Measurements from ENCODE around the gene UNC45A.
A peak's percentile ranks its signal among the peaks of the same experiment; 100 is the strongest.

UNC45A gene

DNA sequence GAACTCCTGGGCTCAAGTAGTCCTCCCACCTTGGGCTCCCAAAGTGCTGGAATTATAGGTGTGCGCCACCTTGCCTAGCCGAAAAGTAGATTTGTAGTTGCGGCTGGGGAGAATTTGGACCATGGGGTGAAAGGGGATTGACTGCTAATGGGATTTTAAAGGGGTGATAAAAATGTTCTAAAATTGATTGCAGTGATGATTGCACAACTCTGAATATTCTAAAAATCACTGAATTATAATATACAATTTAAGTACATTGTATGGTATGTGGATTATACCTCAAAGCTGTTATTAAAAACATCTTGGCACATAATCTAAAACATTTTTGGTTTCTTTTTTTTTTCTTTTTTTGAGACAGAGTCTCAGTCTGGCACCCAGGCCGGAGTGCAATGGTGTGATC, 55.4 kb downstream of the UNC45A start:
- CTCF ChIA-PET: interaction anchor here (0.7 to 0.9 kb wide), 2 partner anchors 42 to 88 kb away, joined by 3 read pairs; no protein-coding TSS in a partner anchor
- no peak overlapping the region for H3K27ac ChIP-seq (ENCODE audit: extremely low read depth, low read depth, low read length)
- H3K4me3 ChIP-seq (ENCODE audit: low read depth, low read length): no peak overlapping the region
- POLR2A ChIA-PET: no interaction called here
- no peaks in the 10 kb centered on the region for H3K9me3 ChIP-seq (ENCODE audit: control insufficient read depth, insufficient read depth, low read depth, low read length)
- no peak for TF ChIP-seq ZNF324 (tag by site-specific recombination; IDR thresholded peaks at IDR 0.05)
- peaks cover 33% of the 10 kb centered on the region for H3K4me1 ChIP-seq (ENCODE audit: control insufficient read depth, insufficient read depth, low read length)
- H3K36me3 ChIP-seq (ENCODE audit: control insufficient read depth in 2 of 2, insufficient read depth in 1 of 2, low read length in 2 of 2): peaks cover 7 to 31% of the 10 kb centered on the region in 2 experiments

DNA sequence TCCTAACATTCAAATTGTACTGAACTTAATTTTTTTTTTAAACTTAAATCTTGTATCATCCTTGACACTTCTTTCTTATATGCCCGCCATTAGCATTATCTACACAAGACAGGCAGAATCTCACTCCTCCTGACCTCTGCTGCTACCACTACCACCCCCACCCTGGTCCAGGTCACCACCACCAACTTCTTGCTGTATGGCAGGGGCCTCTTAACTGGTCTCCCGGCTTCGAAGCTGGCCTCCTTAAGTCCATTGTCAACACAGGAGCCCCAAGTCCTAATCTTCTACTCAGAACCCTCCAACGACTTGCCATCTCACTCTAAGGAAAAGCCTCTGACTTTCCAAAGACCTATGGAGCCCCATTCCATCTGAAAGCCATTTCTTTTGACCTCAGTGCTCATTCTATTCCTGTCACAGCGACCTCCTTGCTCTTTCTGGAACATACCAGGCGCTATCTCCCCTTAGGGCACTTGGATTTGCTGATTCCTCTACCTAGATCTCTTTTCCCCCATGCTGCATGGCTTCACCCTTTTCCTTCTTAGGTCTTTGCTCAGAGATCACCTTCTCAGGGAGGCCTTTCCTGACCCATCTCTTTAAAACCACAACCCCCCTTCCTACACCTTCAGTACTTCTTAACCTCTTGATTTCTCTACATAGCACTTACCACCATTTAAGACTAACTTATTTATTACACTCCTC, 56.7 kb downstream of the UNC45A start:
- POLR2A ChIA-PET: no interaction called here

DNA sequence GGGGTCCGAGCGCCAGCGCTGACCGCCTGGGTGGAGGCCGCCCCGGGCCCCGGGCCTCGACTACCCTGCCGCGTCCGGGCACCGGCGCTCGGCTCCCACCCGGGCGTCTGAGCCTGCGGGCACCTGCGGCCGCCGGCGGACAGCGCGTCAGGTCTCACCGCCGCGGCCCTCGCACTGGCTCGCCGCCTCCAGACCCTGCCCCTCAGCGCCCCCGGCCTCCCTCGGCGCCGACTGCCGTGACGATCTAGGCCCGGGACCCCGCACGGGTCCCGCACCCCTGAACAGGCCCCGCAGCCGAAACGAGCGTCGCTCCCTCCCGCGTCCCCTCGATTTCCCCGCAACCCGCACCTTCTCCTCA, 59.0 kb downstream of the UNC45A start:
- ChIA-PET POLR2A (interaction anchor here (0.5 to 1.7 kb wide), 19 partner anchors 8 to 91 kb away, joined by 3 to 14 read pairs (median 6); partner anchors contain the start of genes MAN2A2, RCCD1, UNC45A and VPS33B), CTCF (interaction anchor here (0.5 to 1.0 kb wide), 4 partner anchors 31 to 78 kb away, joined by 3 to 6 read pairs (median 4); partner anchors contain the start of gene UNC45A)

More for the DNA sequence above, 56.7 kb downstream of the UNC45A start:
- Histone ChIP-seq H3K4me1 (ENCODE audit: control insufficient read depth, insufficient read depth, low read length) (peaks cover 33% of the 10 kb centered on the region), H3K9me3 (ENCODE audit: control insufficient read depth, insufficient read depth, low read depth, low read length) (no peaks in the 10 kb centered on the region), H3K36me3 (ENCODE audit: control insufficient read depth in 2 of 2, insufficient read depth in 1 of 2, low read length in 2 of 2) (peaks cover 0 to 20% of the 10 kb centered on the region in 2 experiments; a peak in 1 of 3 replicates), H3K4me3 (ENCODE audit: low read depth, low read length) (peak overlapping the region; percentile 17), H3K27ac (ENCODE audit: extremely low read depth, low read depth, low read length) (peak overlapping the region; percentile 55)
- TF ChIP-seq PRDM1 (tag by site-specific recombination; IDR thresholded peaks at IDR 0.05): peak; percentile 52; the same call in 1 of the 2 replicates
- TF ChIP-seq, protein P1, sequence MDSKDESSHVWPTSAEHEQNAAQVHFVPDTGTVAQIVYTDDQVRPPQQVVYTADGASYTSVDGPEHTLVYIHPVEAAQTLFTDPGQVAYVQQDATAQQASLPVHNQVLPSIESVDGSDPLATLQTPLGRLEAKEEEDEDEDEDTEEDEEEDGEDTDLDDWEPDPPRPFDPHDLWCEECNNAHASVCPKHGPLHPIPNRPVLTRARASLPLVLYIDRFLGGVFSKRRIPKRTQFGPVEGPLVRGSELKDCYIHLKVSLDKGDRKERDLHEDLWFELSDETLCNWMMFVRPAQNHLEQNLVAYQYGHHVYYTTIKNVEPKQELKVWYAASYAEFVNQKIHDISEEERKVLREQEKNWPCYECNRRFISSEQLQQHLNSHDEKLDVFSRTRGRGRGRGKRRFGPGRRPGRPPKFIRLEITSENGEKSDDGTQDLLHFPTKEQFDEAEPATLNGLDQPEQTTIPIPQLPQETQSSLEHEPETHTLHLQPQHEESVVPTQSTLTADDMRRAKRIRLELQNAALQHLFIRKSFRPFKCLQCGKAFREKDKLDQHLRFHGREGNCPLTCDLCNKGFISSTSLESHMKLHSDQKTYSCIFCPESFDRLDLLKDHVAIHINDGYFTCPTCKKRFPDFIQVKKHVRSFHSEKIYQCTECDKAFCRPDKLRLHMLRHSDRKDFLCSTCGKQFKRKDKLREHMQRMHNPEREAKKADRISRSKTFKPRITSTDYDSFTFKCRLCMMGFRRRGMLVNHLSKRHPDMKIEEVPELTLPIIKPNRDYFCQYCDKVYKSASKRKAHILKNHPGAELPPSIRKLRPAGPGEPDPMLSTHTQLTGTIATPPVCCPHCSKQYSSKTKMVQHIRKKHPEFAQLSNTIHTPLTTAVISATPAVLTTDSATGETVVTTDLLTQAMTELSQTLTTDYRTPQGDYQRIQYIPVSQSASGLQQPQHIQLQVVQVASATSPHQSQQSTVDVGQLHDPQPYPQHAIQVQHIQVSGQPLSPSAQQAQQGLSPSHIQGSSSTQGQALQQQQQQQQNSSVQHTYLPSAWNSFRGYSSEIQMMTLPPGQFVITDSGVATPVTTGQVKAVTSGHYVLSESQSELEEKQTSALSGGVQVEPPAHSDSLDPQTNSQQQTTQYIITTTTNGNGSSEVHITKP (tag by site-specific recombination; IDR thresholded peaks at IDR 0.05): peak; percentile 90
- TF ChIP-seq, protein P2, sequence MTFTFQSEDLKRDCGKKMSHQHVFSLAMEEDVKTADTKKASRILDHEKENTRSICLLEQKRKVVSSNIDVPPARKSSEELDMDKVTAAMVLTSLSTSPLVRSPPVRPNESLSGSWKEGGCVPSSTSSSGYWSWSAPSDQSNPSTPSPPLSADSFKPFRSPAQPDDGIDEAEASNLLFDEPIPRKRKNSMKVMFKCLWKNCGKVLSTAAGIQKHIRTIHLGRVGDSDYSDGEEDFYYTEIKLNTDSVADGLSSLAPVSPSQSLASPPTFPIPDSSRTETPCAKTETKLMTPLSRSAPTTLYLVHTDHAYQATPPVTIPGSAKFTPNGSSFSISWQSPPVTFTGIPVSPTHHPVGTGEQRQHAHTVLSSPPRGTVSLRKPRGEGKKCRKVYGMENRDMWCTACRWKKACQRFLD (tag by site-specific recombination; IDR thresholded peaks at IDR 0.05): no peak
- CTCF ChIA-PET: no interaction called here

More for the DNA sequence above, 59.0 kb downstream of the UNC45A start:
- H3K27ac ChIP-seq (ENCODE audit: extremely low read depth, low read depth, low read length): peak overlapping the region; percentile 98
- H3K4me3 ChIP-seq (ENCODE audit: low read depth, low read length): peak overlapping the region; percentile 67
- TF ChIP-seq, protein P3, sequence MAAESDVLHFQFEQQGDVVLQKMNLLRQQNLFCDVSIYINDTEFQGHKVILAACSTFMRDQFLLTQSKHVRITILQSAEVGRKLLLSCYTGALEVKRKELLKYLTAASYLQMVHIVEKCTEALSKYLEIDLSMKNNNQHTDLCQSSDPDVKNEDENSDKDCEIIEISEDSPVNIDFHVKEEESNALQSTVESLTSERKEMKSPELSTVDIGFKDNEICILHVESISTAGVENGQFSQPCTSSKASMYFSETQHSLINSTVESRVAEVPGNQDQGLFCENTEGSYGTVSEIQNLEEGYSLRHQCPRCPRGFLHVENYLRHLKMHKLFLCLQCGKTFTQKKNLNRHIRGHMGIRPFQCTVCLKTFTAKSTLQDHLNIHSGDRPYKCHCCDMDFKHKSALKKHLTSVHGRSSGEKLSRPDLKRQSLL (tag by site-specific recombination; IDR thresholded peaks at IDR 0.05): no peak
- TF ChIP-seq, protein P4, sequence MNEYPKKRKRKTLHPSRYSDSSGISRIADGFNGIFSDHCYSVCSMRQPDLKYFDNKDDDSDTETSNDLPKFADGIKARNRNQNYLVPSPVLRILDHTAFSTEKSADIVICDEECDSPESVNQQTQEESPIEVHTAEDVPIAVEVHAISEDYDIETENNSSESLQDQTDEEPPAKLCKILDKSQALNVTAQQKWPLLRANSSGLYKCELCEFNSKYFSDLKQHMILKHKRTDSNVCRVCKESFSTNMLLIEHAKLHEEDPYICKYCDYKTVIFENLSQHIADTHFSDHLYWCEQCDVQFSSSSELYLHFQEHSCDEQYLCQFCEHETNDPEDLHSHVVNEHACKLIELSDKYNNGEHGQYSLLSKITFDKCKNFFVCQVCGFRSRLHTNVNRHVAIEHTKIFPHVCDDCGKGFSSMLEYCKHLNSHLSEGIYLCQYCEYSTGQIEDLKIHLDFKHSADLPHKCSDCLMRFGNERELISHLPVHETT (tag by site-specific recombination; IDR thresholded peaks at IDR 0.05): no peak
- 0 out of 2 replicates have a peak, but pooled peaks have one; percentile 9 for TF ChIP-seq IKZF3 (tag by site-specific recombination; IDR thresholded peaks at IDR 0.05)
- 0 out of 2 replicates have a peak, but pooled peaks have one; percentile 3 for TF ChIP-seq ZSCAN16 (tag by site-specific recombination; IDR thresholded peaks at IDR 0.05)
- TF ChIP-seq ZNF555 (tag by site-specific recombination; conservative IDR thresholded peaks at IDR 0.05): no peak
- no peak for TF ChIP-seq ZNF221 (tag by site-specific recombination; IDR thresholded peaks at IDR 0.05; ENCODE audit: borderline replicate concordance)
- TF ChIP-seq, protein P5, sequence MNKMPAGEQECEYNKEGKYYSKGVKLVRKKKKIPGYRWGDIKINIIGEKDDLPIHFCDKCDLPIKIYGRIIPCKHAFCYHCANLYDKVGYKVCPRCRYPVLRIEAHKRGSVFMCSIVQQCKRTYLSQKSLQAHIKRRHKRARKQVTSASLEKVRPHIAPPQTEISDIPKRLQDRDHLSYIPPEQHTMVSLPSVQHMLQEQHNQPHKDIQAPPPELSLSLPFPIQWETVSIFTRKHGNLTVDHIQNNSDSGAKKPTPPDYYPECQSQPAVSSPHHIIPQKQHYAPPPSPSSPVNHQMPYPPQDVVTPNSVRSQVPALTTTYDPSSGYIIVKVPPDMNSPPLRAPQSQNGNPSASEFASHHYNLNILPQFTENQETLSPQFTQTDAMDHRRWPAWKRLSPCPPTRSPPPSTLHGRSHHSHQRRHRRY (tag by site-specific recombination; IDR thresholded peaks at IDR 0.05): no peak
- no peak for TF ChIP-seq ZIC2 (tag by site-specific recombination; IDR thresholded peaks at IDR 0.05)
- TF ChIP-seq ZBTB1 (tag by site-specific recombination; IDR thresholded peaks at IDR 0.05): no peak
- peak; percentile 28; the same call in 1 of the 2 replicates for TF ChIP-seq ZNF677 (tag by site-specific recombination; IDR thresholded peaks at IDR 0.05)
- TF ChIP-seq ZNF585B (tag by site-specific recombination; IDR thresholded peaks at IDR 0.05): 0 out of 2 replicates have a peak, but pooled peaks have one; percentile 7
- H3K4me1 ChIP-seq (ENCODE audit: control insufficient read depth, insufficient read depth, low read length): peaks cover 10% of the 10 kb centered on the region
- no peaks in the 10 kb centered on the region for H3K9me3 ChIP-seq (ENCODE audit: control insufficient read depth, insufficient read depth, low read depth, low read length)
- H3K36me3 ChIP-seq (ENCODE audit: control insufficient read depth in 2 of 2, insufficient read depth in 1 of 2, low read length in 2 of 2): peaks cover 20 to 37% of the 10 kb centered on the region in 2 experiments; a peak in 2 of 3 replicates
